GM21423 (cell line): ENCODE measurements around the gene NR5A1.

Experiments used
- ATAC-seq: cut with Tn5 transposase; IDR thresholded peaks from one replicate; pipeline ENCODE4 v1.9.1; 2021; ENCODE audit warnings: mild to moderate bottlenecking, moderate library complexity; ENCODE audit not compliant: unreplicated experiment

Gene NR5A1

DNA sequence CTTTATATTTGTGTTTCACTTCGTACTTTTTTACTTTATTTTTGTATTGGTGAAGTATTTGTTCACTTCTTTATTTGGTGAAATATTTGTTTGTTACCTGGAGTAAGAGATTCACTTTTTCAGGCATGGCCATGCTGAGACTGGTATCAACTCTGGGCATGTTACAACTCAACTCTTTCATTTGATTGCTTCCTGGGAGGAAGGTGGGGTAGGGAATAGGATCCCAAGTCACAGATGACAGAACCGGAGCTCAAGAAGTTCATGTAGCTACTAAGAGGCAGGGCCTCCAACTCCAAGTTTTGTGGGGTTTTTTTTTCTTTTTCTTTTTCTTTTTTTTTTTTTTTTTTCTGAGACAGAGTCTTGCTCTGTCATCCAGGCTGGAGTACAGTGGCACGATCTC is 63.0 kb downstream of the NR5A1 start:
- ATAC-seq = no peak

DNA sequence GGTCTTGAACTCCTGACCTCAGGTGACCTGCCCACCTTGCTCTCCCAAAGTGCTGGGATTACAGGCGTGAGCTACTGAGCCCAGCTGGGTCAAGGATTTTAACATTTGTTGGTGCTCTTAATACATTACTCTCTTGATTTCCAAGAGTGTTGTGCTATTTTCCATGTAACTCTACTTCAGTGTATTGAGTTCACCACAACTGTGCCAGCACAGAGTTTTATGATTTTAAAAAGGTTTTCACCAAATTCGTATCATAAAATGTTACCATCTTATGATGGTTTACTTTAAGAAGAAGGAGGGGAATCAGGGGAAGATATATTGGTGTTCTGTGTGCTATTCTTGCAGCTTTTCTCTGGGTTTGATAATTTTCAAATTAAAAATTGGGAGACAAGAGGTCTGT is 63.6 kb downstream of the NR5A1 start:
- ATAC-seq = no peak

DNA sequence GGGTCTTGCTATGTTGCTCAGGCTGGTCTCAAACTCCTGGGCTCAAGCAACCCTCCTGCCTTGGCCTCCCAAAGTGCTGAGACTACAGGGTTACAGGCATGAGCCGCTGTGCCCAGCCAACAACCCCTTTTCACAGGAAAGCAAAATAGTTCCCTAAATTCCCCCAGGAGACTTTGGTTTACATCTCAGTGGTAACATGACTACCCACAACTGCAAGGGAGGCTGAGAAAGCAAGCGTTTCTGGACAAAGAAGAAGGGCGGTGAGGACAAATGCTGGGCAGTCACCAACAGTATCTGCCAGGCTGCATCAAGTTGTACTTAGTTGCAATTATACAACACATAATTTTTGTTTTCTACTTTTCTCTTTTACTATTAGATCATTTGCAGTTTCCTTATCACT is 64.4 kb downstream of the NR5A1 start:
- ATAC-seq = no peak

DNA sequence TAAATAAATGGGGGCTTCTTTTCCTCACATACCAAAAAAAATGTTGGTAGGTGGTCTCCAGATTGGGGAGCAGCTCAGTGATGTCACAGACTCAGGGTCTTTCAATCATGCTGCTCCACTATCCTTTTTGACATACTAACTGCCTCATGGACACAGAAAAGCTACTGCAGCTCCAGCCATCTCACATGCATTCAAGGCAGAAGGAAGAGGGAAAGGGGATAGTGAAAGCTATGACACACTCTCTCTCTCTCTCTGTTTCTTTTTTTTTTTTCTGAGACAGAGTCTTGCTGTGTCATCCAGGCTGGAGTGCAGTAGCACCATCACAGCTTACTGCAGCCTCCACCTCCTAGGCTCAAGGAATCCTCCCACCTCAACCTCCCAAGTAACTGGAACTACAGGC is 64.8 kb downstream of the NR5A1 start:
- no peak for ATAC-seq

DNA sequence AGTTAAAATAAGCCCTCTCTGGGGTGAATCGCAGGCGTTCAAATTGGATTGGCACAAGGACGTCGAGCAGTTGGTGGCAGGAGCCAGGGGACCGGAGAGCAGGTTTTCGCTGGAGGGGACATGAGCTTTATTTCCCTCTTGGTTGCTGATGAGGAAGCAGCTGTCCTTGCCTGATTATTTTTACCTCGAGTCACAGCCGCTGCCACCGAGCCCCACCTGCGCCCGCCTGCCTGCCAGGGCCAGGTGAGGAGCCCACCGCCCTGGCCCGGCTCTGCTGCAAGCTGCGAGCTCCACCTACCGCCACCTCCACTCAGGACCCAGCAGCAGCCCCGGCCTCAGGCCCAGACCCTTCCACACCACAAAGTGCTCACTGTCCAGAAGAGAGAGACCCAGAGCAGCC is 65.9 kb downstream of the NR5A1 start:
- no peak for ATAC-seq

DNA sequence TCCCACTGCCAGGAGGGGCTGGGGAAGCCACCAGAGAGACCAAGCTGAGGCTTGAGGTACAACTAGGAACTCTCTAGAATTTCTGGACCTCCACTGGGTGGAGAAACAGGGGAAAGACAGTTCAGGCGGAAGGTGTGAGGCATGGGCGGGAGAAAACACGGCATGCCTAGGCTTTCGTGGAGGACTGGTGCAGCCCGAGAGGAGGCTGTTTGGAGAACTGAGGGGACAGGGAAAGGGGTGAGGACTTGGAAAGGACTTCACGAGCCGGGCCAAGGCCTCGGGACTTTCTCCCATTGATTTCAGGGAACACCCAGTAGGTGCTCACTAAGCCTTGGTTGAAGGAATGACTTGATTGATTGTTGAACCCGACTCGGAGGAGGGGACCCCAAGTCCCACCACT is 66.4 kb downstream of the NR5A1 start:
- ATAC-seq = no peak

DNA sequence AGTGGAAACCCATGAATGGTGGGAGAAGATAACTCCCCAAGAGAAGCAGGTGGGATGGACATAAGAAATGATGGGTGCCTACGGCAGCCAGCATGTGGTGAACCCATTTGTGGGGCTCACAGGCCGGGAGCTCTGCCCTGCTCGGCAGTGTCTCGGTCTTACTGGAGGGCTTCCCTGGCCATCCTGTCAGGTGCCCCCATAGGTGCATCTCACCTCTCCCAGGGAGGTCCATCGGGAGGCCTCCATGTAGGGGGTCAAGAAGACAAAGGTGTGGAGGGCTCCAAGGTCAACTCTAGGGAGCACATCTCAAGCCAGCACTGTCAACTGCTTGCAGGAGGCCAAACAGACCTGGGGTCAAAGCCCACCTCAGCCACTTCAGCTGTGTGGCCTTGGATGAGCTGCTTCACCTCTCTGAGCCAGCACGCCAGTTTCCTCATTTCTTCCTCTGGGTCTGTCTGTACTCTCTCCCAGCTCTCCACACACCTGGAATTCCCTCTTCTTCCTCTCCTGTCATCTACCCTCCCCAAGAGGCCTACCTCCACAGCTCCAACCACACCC is 67.4 kb downstream of the NR5A1 start:
- ATAC-seq = no peak

DNA sequence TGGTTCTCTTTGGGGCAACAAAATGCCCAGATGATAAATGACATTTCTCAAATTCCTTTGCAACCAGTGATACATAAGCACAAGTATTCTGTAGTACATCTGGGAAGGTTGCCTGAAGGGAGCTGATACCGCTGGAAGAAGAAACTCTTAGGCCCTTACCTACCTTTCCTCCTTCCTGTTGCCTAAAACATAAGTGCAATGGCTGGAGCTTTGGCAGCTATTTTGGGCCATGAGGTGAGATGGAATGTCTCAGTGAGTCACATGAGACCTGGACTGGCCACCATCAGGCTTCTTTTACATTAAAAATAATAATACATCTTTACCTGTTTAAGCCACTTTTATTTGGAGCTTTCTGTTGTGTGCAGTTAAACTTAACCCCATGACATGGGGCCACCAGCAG is 68.1 kb downstream of the NR5A1 start:
- ATAC-seq = no peak

DNA sequence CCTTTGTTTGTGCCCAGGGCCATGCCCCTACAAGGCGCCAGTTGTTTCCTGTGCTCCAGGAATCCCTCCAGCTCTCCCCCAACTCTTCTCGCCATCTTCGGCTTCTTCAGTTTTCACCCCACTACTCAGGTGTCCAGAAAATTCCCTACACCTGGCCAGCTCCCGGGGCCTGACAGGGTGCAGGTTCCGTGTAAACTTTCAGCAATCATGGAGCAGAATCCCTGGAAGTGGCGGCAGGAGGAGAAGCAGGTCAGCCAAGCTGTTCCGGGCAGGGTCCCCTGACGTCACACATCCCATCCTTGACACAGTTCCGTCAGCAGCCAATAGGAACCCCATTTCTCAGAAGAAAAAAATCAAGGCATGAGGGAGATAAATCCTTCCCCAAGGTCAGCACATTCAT is 69.1 kb downstream of the NR5A1 start:
- no peak for ATAC-seq

DNA sequence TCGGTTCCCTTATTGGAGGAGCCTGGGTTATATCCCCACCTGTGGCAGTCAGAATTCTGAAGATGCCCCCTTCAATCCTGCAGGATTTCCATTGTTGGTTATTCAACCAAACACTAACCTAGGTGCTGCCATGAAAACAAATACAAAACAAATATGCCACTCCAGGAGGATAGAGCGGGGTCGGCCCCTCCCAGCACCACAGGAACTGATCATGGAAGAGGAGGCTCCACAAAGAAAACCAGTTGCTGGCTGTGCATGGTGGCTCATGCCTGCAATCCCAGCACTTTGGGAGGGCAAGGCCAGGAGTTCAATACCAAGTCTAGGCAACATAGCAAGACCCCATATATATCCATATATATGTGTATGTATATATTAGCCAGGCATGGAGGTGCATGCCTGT is 70.1 kb downstream of the NR5A1 start:
- no peak for ATAC-seq

DNA sequence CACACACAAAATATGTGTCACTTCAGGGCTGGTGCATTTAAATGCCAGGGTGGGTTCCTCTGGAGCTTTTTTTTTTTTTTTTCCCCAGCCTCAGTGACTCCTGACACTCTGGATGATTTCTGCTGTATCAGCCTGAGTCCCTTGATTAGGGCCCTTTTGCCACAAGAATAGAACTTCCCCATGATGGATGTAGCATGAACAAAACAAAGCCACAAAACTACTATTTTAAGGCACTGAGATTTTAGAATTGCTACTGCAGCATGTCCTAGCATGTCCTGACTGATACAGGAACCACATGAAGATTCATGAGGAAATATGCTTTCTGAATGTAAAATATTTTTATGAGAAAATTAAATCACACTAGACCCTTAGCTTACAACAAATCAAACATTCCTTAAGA is 70.9 kb downstream of the NR5A1 start:
- no peak for ATAC-seq
